GM23338 (cell line): ENCODE data around the gene BIRC7. TPM values are rescaled to one million over a fixed set of nuclear protein-coding genes. Genes with fewer than 3 reads are reported as not detected.

ENCODE experiments used
- ATAC-seq: fragments of 200-7000 bp; cut with Tn5 transposase; 3 replicates; pipeline ENCODE4 v1.9.1; 2020
- DNase-seq: peaks from one replicate; pipeline ENCODE4 v3.0.0-alpha.2; 2015; ENCODE audit warnings: low spot score
- H2AFZ ChIP-seq: fragments of 200-600 bp; sonication (generic); 2 replicates; pipeline ENCODE4 v1.8.0; 2016; ENCODE audit warnings: antibody characterized with exemption, mild to moderate bottlenecking, moderate library complexity
- H3F3A ChIP-seq: fragments of 200-600 bp; sonication (generic); replicated peaks from 2 replicates; pipeline ENCODE4 v1.8.0; 2017; ENCODE audit warnings: antibody characterized with exemption, mixed run types, low read depth
- H3K27ac ChIP-seq: fragments of 200-600 bp; sonication (generic); 2 replicates; pipeline ENCODE4 v1.6.1; 2016; ENCODE audit warnings: low read depth
- H3K27me3 ChIP-seq: fragments of 200-600 bp; sonication (generic); 2 replicates; pipeline ENCODE4 v1.8.0; 2016; ENCODE audit warnings: mild to moderate bottlenecking, mixed run types, moderate library complexity; ENCODE audit not compliant: insufficient read depth
- H3K36me3 ChIP-seq: fragments of 200-600 bp; sonication (generic); 2 replicates; pipeline ENCODE4 v1.8.0; 2016; ENCODE audit warnings: mild to moderate bottlenecking; ENCODE audit not compliant: insufficient read depth
- H3K4me1 ChIP-seq: fragments of 200-600 bp; sonication (generic); 2 replicates; pipeline ENCODE4 v1.8.0; 2016; ENCODE audit warnings: mild to moderate bottlenecking, moderate library complexity; ENCODE audit not compliant: insufficient read depth
- H3K4me2 ChIP-seq: fragments of 200-600 bp; sonication (generic); 2 replicates; pipeline ENCODE4 v1.7.1; 2017; ENCODE audit warnings: mixed run types
- H3K4me3 ChIP-seq: fragments of 200-600 bp; sonication (generic); 2 replicates; pipeline ENCODE4 v1.6.1; 2016; ENCODE audit warnings: mixed run types
- H3K79me2 ChIP-seq: fragments of 200-600 bp; sonication (generic); replicated peaks from 2 replicates; pipeline ENCODE4 v1.8.0; 2017; ENCODE audit warnings: mild to moderate bottlenecking; ENCODE audit not compliant: insufficient read depth
- H3K9me2 ChIP-seq: fragments of 200-600 bp; sonication (generic); 2 replicates; pipeline ENCODE4 v1.8.0; 2017; ENCODE audit not compliant: insufficient read depth
- H4K20me1 ChIP-seq: fragments of 200-600 bp; sonication (generic); replicated peaks from 2 replicates; pipeline ENCODE4 v1.8.0; 2017; ENCODE audit warnings: mild to moderate bottlenecking; ENCODE audit not compliant: insufficient read depth
- H3K27ac Mint-ChIP-seq: 2 replicates; pipeline ENCODE4 v1.8.0; 2020; ENCODE audit warnings: inconsistent platforms, mild to moderate bottlenecking, moderate library complexity, mixed read lengths
- H3K27me3 Mint-ChIP-seq: 3 replicates; pipeline ENCODE4 v1.8.0; 2022; ENCODE audit warnings: low read depth, mild to moderate bottlenecking, moderate library complexity, mixed read lengths, inconsistent platforms; ENCODE audit not compliant: insufficient read depth, poor library complexity
- H3K36me3 Mint-ChIP-seq: 3 replicates; pipeline ENCODE4 v1.8.0; 2021; ENCODE audit warnings: low read depth, mild to moderate bottlenecking, inconsistent platforms, moderate library complexity, mixed read lengths
- H3K4me1 Mint-ChIP-seq: 3 replicates; pipeline ENCODE4 v1.8.0; 2020; ENCODE audit warnings: mild to moderate bottlenecking, inconsistent platforms, mixed read lengths
- H3K4me3 Mint-ChIP-seq: 3 replicates; pipeline ENCODE4 v1.8.0; 2021; ENCODE audit warnings: moderate library complexity, mild to moderate bottlenecking, inconsistent platforms, mixed read lengths
- H3K9me3 Mint-ChIP-seq: 3 replicates; pipeline ENCODE4 v1.8.0; 2020; ENCODE audit warnings: moderate library complexity, mild to moderate bottlenecking, inconsistent platforms, mixed read lengths
- CTCF ChIP-seq, 2 experiments: fragments of 200-600 bp in 1 of 2; sonication (generic) in 1 of 2; conservative IDR thresholded peaks; 2 replicates each; pipeline versions ENCODE4 v1.5.1 to v1.6.1; 2016 to 2017; ENCODE audit warnings: antibody characterized with exemption in 2 of 2, low read depth in 2 of 2, mild to moderate bottlenecking in 2 of 2, moderate library complexity in 1 of 2
- ZNF114 ChIP-seq: fragments of 250-450 bp; sonication (Bioruptor Pico); IDR thresholded peaks from 2 replicates; pipeline ENCODE4 v1.5.0; 2020; ENCODE audit warnings: mild to moderate bottlenecking, moderate library complexity
- polyA plus RNA-seq: library from polyadenylated mRNA; unstranded; fragments of >200 nt; fragmentation: Nextera tagmentation; extraction: Ambion mirVana; gene quantifications from 2 replicates; pipeline ENCODE4 v1.2.1, GENCODE V29; 2016
- total RNA-seq: library from RNA; depleted of rRNA; stranded (reverse); fragments of >200 nt; shearing (Covaris generic); gene quantifications from 2 replicates; pipeline ENCODE4 v1.2.3, GENCODE V29; 2014
- TF ChIP-seq, protein P1 (sequence below): fragments of 250-450 bp; sonication (Bioruptor Pico); IDR thresholded peaks from 2 replicates; pipeline ENCODE4 v1.5.0; 2020; ENCODE audit warnings: mild to moderate bottlenecking, moderate library complexity

The BIRC7 gene
- total and polyA plus RNA-seq, 2 experiments from 2014 or later = 0.16 to 0.24 TPM

DNA sequence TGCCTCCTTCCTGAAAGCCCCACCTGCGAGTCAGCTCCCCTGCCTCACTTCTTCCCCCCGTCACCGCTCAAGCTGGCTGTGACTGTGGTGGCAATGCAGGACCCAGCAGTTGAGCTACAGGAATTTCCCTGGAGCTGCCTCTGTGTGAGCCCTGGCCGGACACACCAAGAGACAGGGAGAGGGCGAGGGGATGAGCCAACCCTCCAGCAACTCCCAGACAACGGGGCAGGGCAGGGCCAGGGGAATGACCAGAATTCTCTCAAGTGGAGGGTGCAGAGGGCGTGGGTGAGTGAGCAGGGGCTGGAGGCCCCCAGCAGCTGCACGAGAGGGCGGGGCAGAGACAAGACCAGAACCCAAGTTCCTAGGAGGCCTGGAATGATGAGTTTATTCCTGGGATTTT, 32.0 kb downstream of the BIRC7 start:
- Histone ChIP-seq H4K20me1 (no peaks in the 10 kb centered on the region), H3K4me3 (no peak overlapping the region), H3K9me2 (no peaks in the 10 kb centered on the region), H3K27me3 (no peaks in the 10 kb centered on the region), H2AFZ (no peak overlapping the region), H3K27ac (no peak overlapping the region), H3K79me2 (no peaks in the 10 kb centered on the region), H3K4me2 (no peak overlapping the region), H3K36me3 (no peaks in the 10 kb centered on the region), H3K4me1 (0 out of 2 replicates have a peak, but pooled peaks cover 5% of the 10 kb centered on the region), H3F3A (no peaks in the 10 kb centered on the region)
- Mint-ChIP-seq H3K36me3 (no peaks in the 10 kb centered on the region; the same call in 2 of the 3 replicates), H3K4me1 (peaks cover 8% of the 10 kb centered on the region), H3K4me3 (no peak overlapping the region), H3K27ac (no peak overlapping the region), H3K27me3 (peaks cover 18% of the 10 kb centered on the region), H3K9me3 (no peaks in the 10 kb centered on the region)
- ATAC-seq (no peak), DNase-seq (no peak)
- TF ChIP-seq CTCF (conservative IDR thresholded peaks at IDR 0.05; ENCODE audit: low read depth in 2 of 2) = no peak
- TF ChIP-seq, protein P1, sequence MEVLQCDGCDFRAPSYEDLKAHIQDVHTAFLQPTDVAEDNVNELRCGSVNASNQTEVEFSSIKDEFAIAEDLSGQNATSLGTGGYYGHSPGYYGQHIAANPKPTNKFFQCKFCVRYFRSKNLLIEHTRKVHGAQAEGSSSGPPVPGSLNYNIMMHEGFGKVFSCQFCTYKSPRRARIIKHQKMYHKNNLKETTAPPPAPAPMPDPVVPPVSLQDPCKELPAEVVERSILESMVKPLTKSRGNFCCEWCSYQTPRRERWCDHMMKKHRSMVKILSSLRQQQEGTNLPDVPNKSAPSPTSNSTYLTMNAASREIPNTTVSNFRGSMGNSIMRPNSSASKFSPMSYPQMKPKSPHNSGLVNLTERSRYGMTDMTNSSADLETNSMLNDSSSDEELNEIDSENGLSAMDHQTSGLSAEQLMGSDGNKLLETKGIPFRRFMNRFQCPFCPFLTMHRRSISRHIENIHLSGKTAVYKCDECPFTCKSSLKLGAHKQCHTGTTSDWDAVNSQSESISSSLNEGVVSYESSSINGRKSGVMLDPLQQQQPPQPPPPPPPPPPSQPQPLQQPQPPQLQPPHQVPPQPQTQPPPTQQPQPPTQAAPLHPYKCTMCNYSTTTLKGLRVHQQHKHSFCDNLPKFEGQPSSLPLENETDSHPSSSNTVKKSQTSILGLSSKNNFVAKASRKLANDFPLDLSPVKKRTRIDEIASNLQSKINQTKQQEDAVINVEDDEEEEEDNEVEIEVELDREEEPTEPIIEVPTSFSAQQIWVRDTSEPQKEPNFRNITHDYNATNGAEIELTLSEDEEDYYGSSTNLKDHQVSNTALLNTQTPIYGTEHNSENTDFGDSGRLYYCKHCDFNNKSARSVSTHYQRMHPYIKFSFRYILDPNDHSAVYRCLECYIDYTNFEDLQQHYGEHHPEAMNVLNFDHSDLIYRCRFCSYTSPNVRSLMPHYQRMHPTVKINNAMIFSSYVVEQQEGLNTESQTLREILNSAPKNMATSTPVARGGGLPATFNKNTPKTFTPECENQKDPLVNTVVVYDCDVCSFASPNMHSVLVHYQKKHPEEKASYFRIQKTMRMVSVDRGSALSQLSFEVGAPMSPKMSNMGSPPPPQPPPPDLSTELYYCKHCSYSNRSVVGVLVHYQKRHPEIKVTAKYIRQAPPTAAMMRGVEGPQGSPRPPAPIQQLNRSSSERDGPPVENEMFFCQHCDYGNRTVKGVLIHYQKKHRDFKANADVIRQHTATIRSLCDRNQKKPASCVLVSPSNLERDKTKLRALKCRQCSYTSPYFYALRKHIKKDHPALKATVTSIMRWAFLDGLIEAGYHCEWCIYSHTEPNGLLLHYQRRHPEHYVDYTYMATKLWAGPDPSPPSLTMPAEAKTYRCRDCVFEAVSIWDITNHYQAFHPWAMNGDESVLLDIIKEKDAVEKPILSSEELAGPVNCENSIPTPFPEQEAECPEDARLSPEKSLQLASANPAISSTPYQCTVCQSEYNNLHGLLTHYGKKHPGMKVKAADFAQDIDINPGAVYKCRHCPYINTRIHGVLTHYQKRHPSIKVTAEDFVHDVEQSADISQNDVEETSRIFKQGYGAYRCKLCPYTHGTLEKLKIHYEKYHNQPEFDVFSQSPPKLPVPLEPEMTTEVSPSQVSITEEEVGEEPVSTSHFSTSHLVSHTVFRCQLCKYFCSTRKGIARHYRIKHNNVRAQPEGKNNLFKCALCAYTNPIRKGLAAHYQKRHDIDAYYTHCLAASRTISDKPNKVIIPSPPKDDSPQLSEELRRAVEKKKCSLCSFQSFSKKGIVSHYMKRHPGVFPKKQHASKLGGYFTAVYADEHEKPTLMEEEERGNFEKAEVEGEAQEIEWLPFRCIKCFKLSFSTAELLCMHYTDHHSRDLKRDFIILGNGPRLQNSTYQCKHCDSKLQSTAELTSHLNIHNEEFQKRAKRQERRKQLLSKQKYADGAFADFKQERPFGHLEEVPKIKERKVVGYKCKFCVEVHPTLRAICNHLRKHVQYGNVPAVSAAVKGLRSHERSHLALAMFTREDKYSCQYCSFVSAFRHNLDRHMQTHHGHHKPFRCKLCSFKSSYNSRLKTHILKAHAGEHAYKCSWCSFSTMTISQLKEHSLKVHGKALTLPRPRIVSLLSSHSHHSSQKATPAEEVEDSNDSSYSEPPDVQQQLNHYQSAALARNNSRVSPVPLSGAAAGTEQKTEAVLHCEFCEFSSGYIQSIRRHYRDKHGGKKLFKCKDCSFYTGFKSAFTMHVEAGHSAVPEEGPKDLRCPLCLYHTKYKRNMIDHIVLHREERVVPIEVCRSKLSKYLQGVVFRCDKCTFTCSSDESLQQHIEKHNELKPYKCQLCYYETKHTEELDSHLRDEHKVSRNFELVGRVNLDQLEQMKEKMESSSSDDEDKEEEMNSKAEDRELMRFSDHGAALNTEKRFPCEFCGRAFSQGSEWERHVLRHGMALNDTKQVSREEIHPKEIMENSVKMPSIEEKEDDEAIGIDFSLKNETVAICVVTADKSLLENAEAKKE (CRISPR knock-in tag) = no peak

DNA sequence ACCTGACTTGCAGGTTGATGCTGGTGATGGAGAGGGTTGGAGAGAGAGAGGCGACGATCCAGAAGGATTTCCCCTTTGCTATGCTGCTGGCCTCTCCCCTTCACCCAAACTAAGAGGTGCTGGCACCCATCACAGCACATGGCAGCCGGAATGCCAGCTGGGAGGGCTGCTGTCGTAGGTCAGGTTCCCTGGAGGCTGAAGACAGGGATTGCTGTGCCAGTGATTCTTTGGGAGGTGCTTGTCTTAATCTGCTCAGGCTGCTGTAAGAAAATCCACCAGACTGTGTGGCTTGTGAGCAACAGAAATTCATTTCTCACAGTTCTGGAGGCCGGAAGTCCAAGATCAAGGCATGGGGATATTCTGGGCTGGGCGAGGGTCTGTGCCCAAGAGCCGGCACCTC, 32.6 kb downstream of the BIRC7 start:
- no peaks in the 10 kb centered on the region for H3K36me3 ChIP-seq
- no peaks in the 10 kb centered on the region for H3K9me2 ChIP-seq
- Mint-ChIP-seq H3K4me1 (peaks cover 5% of the 10 kb centered on the region), H3K4me3 (no peak overlapping the region), H3K36me3 (no peaks in the 10 kb centered on the region; the same call in 2 of the 3 replicates), H3K27ac (no peak overlapping the region), H3K9me3 (no peaks in the 10 kb centered on the region), H3K27me3 (peaks cover 19% of the 10 kb centered on the region)
- H3K79me2 ChIP-seq = peaks cover 5% of the 10 kb centered on the region
- no peak overlapping the region for H2AFZ ChIP-seq
- H3K27ac ChIP-seq = no peak overlapping the region
- no peak overlapping the region for H3K4me3 ChIP-seq
- ATAC-seq (no peak), DNase-seq (no peak)
- H3K4me1 ChIP-seq = 0 out of 2 replicates have a peak, but pooled peaks cover 5% of the 10 kb centered on the region
- no peaks in the 10 kb centered on the region for H3F3A ChIP-seq
- H4K20me1 ChIP-seq = peaks cover 2% of the 10 kb centered on the region; the same call in 1 of the 2 replicates
- no peak overlapping the region for H3K4me2 ChIP-seq
- H3K27me3 ChIP-seq = no peaks in the 10 kb centered on the region
- TF ChIP-seq, protein P1 (CRISPR knock-in tag) = no peak
- TF ChIP-seq ZNF114 (CRISPR knock-in tag) = no peak
